Ecto neural progenitor cell (in vitro differentiated cells): Measurements from ENCODE around the gene NBPF20.
A peak's percentile ranks its signal among the peaks of the same experiment; 100 is the strongest.
"Not testable (repeated sequence)": the region's sequence is repeated elsewhere in the genome, so short reads cannot be mapped to it uniquely, and the experiment has no call there.

ENCODE experiments used
- DNase-seq: peaks from one replicate; pipeline ENCODE4 v3.0.0-alpha.2; 2018; ENCODE audit warnings: low spot score

The NBPF20 gene

GRCh38 chr1:145425436-145426029, at the start of gene NBPF20:
NBPF20 (minus strand) TSS chr1:145425603; CDS start chr1:145405272, 20,331 bp downstream.
- peak; percentile 91 for DNase-seq

- not testable (repeated sequence) for DNase-seq
Observed at GRCh38 chr1:145474837-145475368, 49.5 kb upstream of the NBPF20 start.

- not testable (repeated sequence) for DNase-seq
Observed at GRCh38 chr1:145472731-145473130, 47.3 kb upstream of the NBPF20 start.

- DNase-seq, result not testable (repeated sequence)
Observed at GRCh38 chr1:145471365-145471764, 46.0 kb upstream of the NBPF20 start.

- peak; percentile 77 for DNase-seq
Observed at GRCh38 chr1:145465405-145466144, 40.2 kb upstream of the NBPF20 start.

GRCh38 chr1:145464708-145465336, 39.4 kb upstream of the NBPF20 start:
- DNase-seq, result not testable (repeated sequence)

GRCh38 chr1:145464017-145464416, 38.6 kb upstream of the NBPF20 start:
- DNase-seq, result not testable (repeated sequence)

GRCh38 chr1:145460684-145461083, 35.3 kb upstream of the NBPF20 start:
- DNase-seq, result peak; percentile 34

- DNase-seq, result not testable (repeated sequence)
Observed at GRCh38 chr1:145460048-145460447, 34.6 kb upstream of the NBPF20 start.

- not testable (repeated sequence) for DNase-seq
Observed at GRCh38 chr1:145459591-145459990, 34.2 kb upstream of the NBPF20 start.

GRCh38 chr1:145459063-145459462, 33.7 kb upstream of the NBPF20 start:
- DNase-seq, result not testable (repeated sequence)

- not testable (repeated sequence) for DNase-seq
Observed at GRCh38 chr1:145454824-145455177, 29.4 kb upstream of the NBPF20 start.

- DNase-seq, result peak; percentile 47
Observed at GRCh38 chr1:145453873-145454823, 28.7 kb upstream of the NBPF20 start.

- not testable (repeated sequence) for DNase-seq
Observed at GRCh38 chr1:145452506-145452905, 27.1 kb upstream of the NBPF20 start.

- DNase-seq, result peak; percentile 68
Observed at GRCh38 chr1:145451914-145452313, 26.5 kb upstream of the NBPF20 start.

- peak; percentile 47 for DNase-seq
Observed at GRCh38 chr1:145445219-145445618, 19.8 kb upstream of the NBPF20 start.

GRCh38 chr1:145442340-145442739, 16.9 kb upstream of the NBPF20 start:
- not testable (repeated sequence) for DNase-seq

- DNase-seq, result not testable (repeated sequence)
Observed at GRCh38 chr1:145431363-145432256, 6.2 kb upstream of the NBPF20 start.

- DNase-seq, result not testable (repeated sequence)
Observed at GRCh38 chr1:145430830-145431229, 5.4 kb upstream of the NBPF20 start.

- DNase-seq, result not testable (repeated sequence)
Observed at GRCh38 chr1:145429329-145429728, 3.9 kb upstream of the NBPF20 start.
